ENCODE results near the gene TENT5C.

Gene TENT5C

GRCh38 chr1:117572546-117572945 lies 33.3 kb upstream of the TENT5C start:
- Histone ChIP-seq H2AFZ (ENCODE audit: low read length, unreplicated experiment) (no peak overlapping the region), H3K36me3 (ENCODE audit: insufficient read depth, low read length) (no peaks in the 10 kb centered on the region), H3K4me3 (ENCODE audit: low read depth, low read length) (no peak overlapping the region), H3K27me3 (ENCODE audit: insufficient read depth, low read length) (peaks cover 13% of the 10 kb centered on the region; the same call in 1 of the 2 replicates), H3K27ac (ENCODE audit: low read depth, low read length) (no peak overlapping the region), H3K4me1 (ENCODE audit: control insufficient read depth, insufficient read depth, low read length, unreplicated experiment) (no peaks in the 10 kb centered on the region), H3K79me2 (ENCODE audit: control insufficient read depth, insufficient read depth, low read length, unreplicated experiment) (no peaks in the 10 kb centered on the region)

- Histone ChIP-seq H3K36me3 (ENCODE audit: insufficient read depth, low read length) (no peaks in the 10 kb centered on the region), H3K79me2 (ENCODE audit: control insufficient read depth, insufficient read depth, low read length, unreplicated experiment) (no peaks in the 10 kb centered on the region), H2AFZ (ENCODE audit: low read length, unreplicated experiment) (no peak overlapping the region), H3K27me3 (ENCODE audit: insufficient read depth, low read length) (peaks cover 13% of the 10 kb centered on the region; the same call in 1 of the 2 replicates), H3K27ac (ENCODE audit: low read depth, low read length) (no peak overlapping the region), H3K4me3 (ENCODE audit: low read depth, low read length) (no peak overlapping the region), H3K4me1 (ENCODE audit: control insufficient read depth, insufficient read depth, low read length, unreplicated experiment) (no peaks in the 10 kb centered on the region)
Observed at GRCh38 chr1:117573386-117574023, 32.3 kb upstream of the TENT5C start.

- H3K27me3 ChIP-seq (ENCODE audit: insufficient read depth, low read length) = peaks cover 13% of the 10 kb centered on the region; the same call in 1 of the 2 replicates
- H2AFZ ChIP-seq (ENCODE audit: low read length, unreplicated experiment) = no peak overlapping the region
- no peak overlapping the region for H3K27ac ChIP-seq (ENCODE audit: low read depth, low read length)
- no peak overlapping the region for H3K4me3 ChIP-seq (ENCODE audit: low read depth, low read length)
- H3K36me3 ChIP-seq (ENCODE audit: insufficient read depth, low read length) = no peaks in the 10 kb centered on the region
- no peaks in the 10 kb centered on the region for H3K4me1 ChIP-seq (ENCODE audit: control insufficient read depth, insufficient read depth, low read length, unreplicated experiment)
- no peaks in the 10 kb centered on the region for H3K79me2 ChIP-seq (ENCODE audit: control insufficient read depth, insufficient read depth, low read length, unreplicated experiment)
Observed at GRCh38 chr1:117574161-117574835, 31.6 kb upstream of the TENT5C start.

- Histone ChIP-seq H2AFZ (ENCODE audit: low read length, unreplicated experiment) (no peak overlapping the region), H3K4me1 (ENCODE audit: control insufficient read depth, insufficient read depth, low read length, unreplicated experiment) (no peaks in the 10 kb centered on the region), H3K4me3 (ENCODE audit: low read depth, low read length) (no peak overlapping the region), H3K36me3 (ENCODE audit: insufficient read depth, low read length) (no peaks in the 10 kb centered on the region), H3K79me2 (ENCODE audit: control insufficient read depth, insufficient read depth, low read length, unreplicated experiment) (no peaks in the 10 kb centered on the region), H3K27me3 (ENCODE audit: insufficient read depth, low read length) (peaks cover 6% of the 10 kb centered on the region; the same call in 1 of the 2 replicates), H3K27ac (ENCODE audit: low read depth, low read length) (no peak overlapping the region)
Observed at GRCh38 chr1:117575586-117576225, 30.1 kb upstream of the TENT5C start.

- Histone ChIP-seq H3K27me3 (ENCODE audit: insufficient read depth, low read length) (peaks cover under 1% of the 10 kb centered on the region; the same call in 1 of the 2 replicates), H3K27ac (ENCODE audit: low read depth, low read length) (no peak overlapping the region), H3K36me3 (ENCODE audit: insufficient read depth, low read length) (no peaks in the 10 kb centered on the region), H3K79me2 (ENCODE audit: control insufficient read depth, insufficient read depth, low read length, unreplicated experiment) (no peaks in the 10 kb centered on the region), H3K4me1 (ENCODE audit: control insufficient read depth, insufficient read depth, low read length, unreplicated experiment) (no peaks in the 10 kb centered on the region), H2AFZ (ENCODE audit: low read length, unreplicated experiment) (no peak overlapping the region), H3K4me3 (ENCODE audit: low read depth, low read length) (no peak overlapping the region)
Observed at GRCh38 chr1:117576236-117576635, 29.6 kb upstream of the TENT5C start.

- no peaks in the 10 kb centered on the region for H3K36me3 ChIP-seq (ENCODE audit: insufficient read depth, low read length)
- H3K4me3 ChIP-seq (ENCODE audit: low read depth, low read length) = no peak overlapping the region
- H3K27me3 ChIP-seq (ENCODE audit: insufficient read depth, low read length) = peaks cover 3% of the 10 kb centered on the region; the same call in 1 of the 2 replicates
- H3K27ac ChIP-seq (ENCODE audit: low read depth, low read length) = no peak overlapping the region
- H2AFZ ChIP-seq (ENCODE audit: low read length, unreplicated experiment) = no peak overlapping the region
- H3K4me1 ChIP-seq (ENCODE audit: control insufficient read depth, insufficient read depth, low read length, unreplicated experiment) = no peaks in the 10 kb centered on the region
- no peaks in the 10 kb centered on the region for H3K79me2 ChIP-seq (ENCODE audit: control insufficient read depth, insufficient read depth, low read length, unreplicated experiment)
Observed at GRCh38 chr1:117577191-117577885, 28.5 kb upstream of the TENT5C start.

GRCh38 chr1:117578466-117578865 lies 27.4 kb upstream of the TENT5C start:
- H3K27ac ChIP-seq (ENCODE audit: low read depth, low read length) = no peak overlapping the region
- no peaks in the 10 kb centered on the region for H3K4me1 ChIP-seq (ENCODE audit: control insufficient read depth, insufficient read depth, low read length, unreplicated experiment)
- H3K79me2 ChIP-seq (ENCODE audit: control insufficient read depth, insufficient read depth, low read length, unreplicated experiment) = no peaks in the 10 kb centered on the region
- no peaks in the 10 kb centered on the region for H3K36me3 ChIP-seq (ENCODE audit: insufficient read depth, low read length)
- peaks cover 3% of the 10 kb centered on the region; the same call in 1 of the 2 replicates for H3K27me3 ChIP-seq (ENCODE audit: insufficient read depth, low read length)
- no peak overlapping the region for H2AFZ ChIP-seq (ENCODE audit: low read length, unreplicated experiment)
- H3K4me3 ChIP-seq (ENCODE audit: low read depth, low read length) = no peak overlapping the region

- H3K27me3 ChIP-seq (ENCODE audit: insufficient read depth, low read length) = peaks cover 5% of the 10 kb centered on the region; the same call in 1 of the 2 replicates
- H3K27ac ChIP-seq (ENCODE audit: low read depth, low read length) = no peak overlapping the region
- H2AFZ ChIP-seq (ENCODE audit: low read length, unreplicated experiment) = no peak overlapping the region
- no peaks in the 10 kb centered on the region for H3K79me2 ChIP-seq (ENCODE audit: control insufficient read depth, insufficient read depth, low read length, unreplicated experiment)
- H3K4me3 ChIP-seq (ENCODE audit: low read depth, low read length) = no peak overlapping the region
- H3K36me3 ChIP-seq (ENCODE audit: insufficient read depth, low read length) = no peaks in the 10 kb centered on the region
- H3K4me1 ChIP-seq (ENCODE audit: control insufficient read depth, insufficient read depth, low read length, unreplicated experiment) = no peaks in the 10 kb centered on the region
Observed at GRCh38 chr1:117579221-117579906, 26.5 kb upstream of the TENT5C start.

- Histone ChIP-seq H3K4me1 (ENCODE audit: control insufficient read depth, insufficient read depth, low read length, unreplicated experiment) (no peaks in the 10 kb centered on the region), H3K4me3 (ENCODE audit: low read depth, low read length) (no peak overlapping the region), H3K36me3 (ENCODE audit: insufficient read depth, low read length) (no peaks in the 10 kb centered on the region), H3K27me3 (ENCODE audit: insufficient read depth, low read length) (peaks cover 5% of the 10 kb centered on the region; the same call in 1 of the 2 replicates), H3K27ac (ENCODE audit: low read depth, low read length) (no peak overlapping the region), H3K79me2 (ENCODE audit: control insufficient read depth, insufficient read depth, low read length, unreplicated experiment) (no peaks in the 10 kb centered on the region), H2AFZ (ENCODE audit: low read length, unreplicated experiment) (no peak overlapping the region)
Observed at GRCh38 chr1:117580436-117580835, 25.4 kb upstream of the TENT5C start.

GRCh38 chr1:117580882-117581281 lies 25.0 kb upstream of the TENT5C start:
- Histone ChIP-seq H3K4me3 (ENCODE audit: low read depth, low read length) (no peak overlapping the region), H3K36me3 (ENCODE audit: insufficient read depth, low read length) (no peaks in the 10 kb centered on the region), H2AFZ (ENCODE audit: low read length, unreplicated experiment) (no peak overlapping the region), H3K4me1 (ENCODE audit: control insufficient read depth, insufficient read depth, low read length, unreplicated experiment) (no peaks in the 10 kb centered on the region), H3K27me3 (ENCODE audit: insufficient read depth, low read length) (peaks cover 5% of the 10 kb centered on the region; the same call in 1 of the 2 replicates), H3K27ac (ENCODE audit: low read depth, low read length) (no peak overlapping the region), H3K79me2 (ENCODE audit: control insufficient read depth, insufficient read depth, low read length, unreplicated experiment) (no peaks in the 10 kb centered on the region)
